Heart left ventricle (tissue), 16 donors: ENCODE measurements around the gene CCK. TPM values are rescaled to one million over a fixed set of nuclear protein-coding genes. Genes with fewer than 3 reads are reported as not detected.

ENCODE experiments used
- ATAC-seq, 4 donors: fragments of 200-7000 bp; cut with Tn5 transposase; one replicate each; pipeline ENCODE4 v1.9.1; 2020 to 2022; ENCODE audit warnings: moderate library complexity in 4 of 4, mild to moderate bottlenecking in 3 of 4, moderate number of reproducible peaks in 1 of 4
- DNase-seq, 5 donors: peaks; one replicate each; pipeline ENCODE4 v3.0.0-alpha.2; 2020
- H3K27ac ChIP-seq, 12 donors: fragments of 200-600 bp; sonication (generic) in 4 of 12; one replicate each; pipeline versions ENCODE4 v1.5.0 to v1.8.0; 2016 to 2022; ENCODE audit warnings: mild to moderate bottlenecking in 2 of 12
- H3K27me3 ChIP-seq, 9 donors: fragments of 200-600 bp; sonication (generic) in 2 of 9; one replicate each; pipeline versions ENCODE4 v1.5.1 to v1.8.0; 2016 to 2022; ENCODE audit warnings: mild to moderate bottlenecking in 3 of 9
- H3K36me3 ChIP-seq, 9 donors: fragments of 200-600 bp; sonication (generic) in 2 of 9; one replicate each; pipeline versions ENCODE4 v1.5.0 to v1.8.0; 2018 to 2022; ENCODE audit warnings: mild to moderate bottlenecking in 2 of 9
- H3K4me1 ChIP-seq, 12 donors: fragments of 200-600 bp; sonication (generic) in 4 of 12; one replicate each; pipeline versions ENCODE4 v1.5.0 to v1.8.0; 2016 to 2022; ENCODE audit warnings: mild to moderate bottlenecking in 3 of 12
- H3K4me3 ChIP-seq, 12 donors: fragments of 200-600 bp; sonication (generic) in 4 of 12; one replicate each; pipeline versions ENCODE4 v1.5.0 to v1.8.0; 2017 to 2022; ENCODE audit warnings: mild to moderate bottlenecking in 9 of 12, moderate library complexity in 4 of 12
- H3K9me3 ChIP-seq, 12 donors: fragments of 200-600 bp; sonication (generic) in 4 of 12; one replicate each; pipeline versions ENCODE4 v1.5.0 to v1.8.0; 2016 to 2022; ENCODE audit warnings: mild to moderate bottlenecking in 1 of 12
- CTCF ChIP-seq, 12 donors: fragments of 200-600 bp; sonication (generic) in 4 of 12; IDR thresholded peaks; one replicate each; pipeline versions ENCODE4 v1.5.0 to v1.8.0; 2018 to 2022; ENCODE audit warnings: antibody characterized with exemption in 12 of 12, mild to moderate bottlenecking in 5 of 12
- POLR2A ChIP-seq, 2 donors: fragments of 450-650 bp; IDR thresholded peaks; one replicate each; pipeline ENCODE4 v1.6.1; 2017; ENCODE audit warnings: antibody characterized with exemption in 2 of 2, mild to moderate bottlenecking in 2 of 2, moderate library complexity in 2 of 2
- WGBS, 4 donors: extraction: QIAGEN DNeasy Blood & Tissue Kit in 2 of 4; methylation state at CpG; one replicate each; pipeline versions ENCODE4 v1.1.5 to v1.1.7; 2013 to 2018; 5-methylcytosine and 5-hydroxymethylcytosine counted together
- intact Hi-C, 10 donors: fragments of 100-400 bp; cut with DNase I; formaldehyde crosslinking; loops; one replicate each; pipeline versions ENCODE4 v1.11.1 to v1.14.2; 2022
- long read RNA-seq, 3 donors: library from polyadenylated mRNA; unstranded; transcript quantifications; one replicate each; pipeline ENCODE4 v2.0.0, GENCODE V29; 2020 to 2021
- polyA plus RNA-seq, 2 donors: library from polyadenylated mRNA; stranded (reverse); fragments of 200-250 nt; gene quantifications; one replicate each; pipeline ENCODE4 v1.2.3, GENCODE V29; 2013
- total RNA-seq, 9 donors: library from RNA; depleted of rRNA in 2 of 9; stranded (reverse); fragments of >200 nt in 2 of 9; fragmentation: NEBNext Ultra II Directional in 3 of 9; extraction: Animal tissue kit (Norgen Biotek cat#: 25700) in 3 of 9; gene quantifications; one replicate each; pipeline versions ENCODE4 v1.1.0 to v1.2.4, GENCODE V29; 2016 to 2023
- donor health status: ischemic (EF 13 %, LVEDD 7.1; RV severe dilation, severe dysfunction).
- donor health status: healthy with polysubstance abuse.
- donor health status: DM: no; HTN: yes; CAD: no.
- donor health status: DM: no; HTN: no; CAD: no.
- donor health status: ischemic (EF 25% LVEDD 6.9; RV normal size, moderate dysfunction).
- donor health status: ischemic (EF 25% LVEDD 5.7; RV mildly dilated, moderate dysfunction).
- donor health status: healthy.
- donor health status: DM: yes; HTN: yes; CAD: no.
- donor health status: ischemic (EF 35%, LVEDD 5.7; RV mildly dilated, moderate dysfunction).
- donor health status: nonischemic (EF 11% LVEDD 7.7; RV severe dilation, severe dysfunction).
- donor health status: DM: yes; HTN: yes; CAD: no.
- donor health status: PGD.
- donor health status: ischemic (EF 29% LVEDD 5.4; RV normal size, mild dysfunction).
- donor health status: nonischemic (EF 23%, LVEDD 6.1; RV moderate dilation, normal function).

Gene CCK
- total RNA-seq (not detected), polyA plus RNA-seq (not detected)
- long read RNA-seq, donor 1: 0 reads
- long read RNA-seq, donor 2: 0 reads
- long read RNA-seq, donor 3: 0 reads

- no peaks in the 10 kb centered on the region for H3K36me3 ChIP-seq
- peaks cover 30 to 92% (median 54%) of the 10 kb centered on the region in 9 donors for H3K27me3 ChIP-seq
- intact Hi-C loops: no loop called here
- no peaks in the 10 kb centered on the region for H3K9me3 ChIP-seq
- no peak for DNase-seq
- no peak within 1 kb of the TSS for H3K27ac ChIP-seq
- no peak within 1 kb of the TSS for H3K4me3 ChIP-seq
- WGBS, 4 donors: 43 to 60% (median 48%) methylated on average over 13 to 16 of the region's 16 CpGs
- peaks cover 0 to 21% (median 13%) of the 10 kb centered on the region in 12 donors for H3K4me1 ChIP-seq
- TF ChIP-seq POLR2A (IDR thresholded peaks at IDR 0.05) (no peak), CTCF (IDR thresholded peaks at IDR 0.05) (no peak)
- ATAC-seq: no peak
These were observed at the start of gene CCK for GRCh38 chr3:42266085-42266484. Gene CCK (minus strand): TSS chr3:42266185. CDS start chr3:42263630, 2,555 bp downstream.

- Histone ChIP-seq H3K27ac (no peak overlapping the region), H3K4me3 (no peak overlapping the region), H3K36me3 (no peaks in the 10 kb centered on the region), H3K27me3 (no peaks in the 10 kb centered on the region), H3K9me3 (peaks cover 0 to 51% (median 30%) of the 10 kb centered on the region in 12 donors), H3K4me1 (no peaks in the 10 kb centered on the region)
- 46 to 64% (median 54%) methylated on average over 2 of the region's 2 CpGs for WGBS, 4 donors
- no peak for ATAC-seq
- intact Hi-C loops: no loop called here
- TF ChIP-seq CTCF (IDR thresholded peaks at IDR 0.05): no peak
- no peak for TF ChIP-seq POLR2A (IDR thresholded peaks at IDR 0.05)
- DNase-seq: no peak
These were observed 48.4 kb upstream of the CCK start for GRCh38 chr3:42314411-42314810.

GRCh38 chr3:42308651-42309050 is 42.7 kb upstream of the CCK start:
- intact Hi-C loops: no loop called here
- DNase-seq (no peak), ATAC-seq (no peak)
- Histone ChIP-seq H3K9me3 (peaks cover 0 to 6% (median 0%) of the 10 kb centered on the region in 12 donors), H3K4me1 (no peaks in the 10 kb centered on the region), H3K4me3 (no peak overlapping the region), H3K27me3 (peaks cover 0 to 13% (median 0%) of the 10 kb centered on the region in 9 donors), H3K27ac (no peak overlapping the region), H3K36me3 (no peaks in the 10 kb centered on the region)
- WGBS, 4 donors: 64 to 80% (median 68%) methylated on average over 1 of the region's 1 CpG
- TF ChIP-seq POLR2A (IDR thresholded peaks at IDR 0.05): no peak
- TF ChIP-seq CTCF (IDR thresholded peaks at IDR 0.05): no peak

GRCh38 chr3:42306499-42306898 is 40.5 kb upstream of the CCK start:
- Histone ChIP-seq H3K4me1 (no peaks in the 10 kb centered on the region), H3K27me3 (peaks cover 0 to 13% (median 0%) of the 10 kb centered on the region in 9 donors), H3K36me3 (no peaks in the 10 kb centered on the region), H3K27ac (no peak overlapping the region), H3K9me3 (peaks cover 0 to 4% (median 0%) of the 10 kb centered on the region in 12 donors), H3K4me3 (no peak overlapping the region)
- 59 to 71% (median 65%) methylated on average over 2 of the region's 2 CpGs for WGBS, 4 donors
- no peak for DNase-seq
- TF ChIP-seq POLR2A (IDR thresholded peaks at IDR 0.05) (no peak), CTCF (IDR thresholded peaks at IDR 0.05) (no peak)
- no peak for ATAC-seq
- intact Hi-C loops: no loop called here
